Natural killer cell treated with Interleukin-12 subunit alpha and Interleukin-12 subunit beta and Interleukin-15 and Interleukin-18, amount 100 ng/mL, for 72 hours (primary cell): ENCODE data around the gene MED12L. TPM values are rescaled to one million over a fixed set of nuclear protein-coding genes. Genes with fewer than 3 reads are reported as not detected.
"Not testable (repeated sequence)": the region's sequence is repeated elsewhere in the genome, so short reads cannot be mapped to it uniquely, and the experiment has no call there.

Experiments
- ATAC-seq, 2 donors: fragments of 150-1000 bp; cut with Tn5 transposase in 1 of 2; sonication (Bioruptor Pico), chemical (Tn5 transposase) in 1 of 2; 2 replicates each; pipeline ENCODE4 v1.10.0; 2021
- DNase-seq: peaks from one replicate; pipeline ENCODE4 v3.0.0; 2022; ENCODE audit warnings: low spot score
- H3K27ac Mint-ChIP-seq, 2 donors: 1 replicate in 1 of 2; 2 replicates in 1 of 2; pipeline ENCODE4 v1.8.0; 2022; ENCODE audit warnings: mixed read lengths in 2 of 2, mild to moderate bottlenecking in 1 of 2, moderate library complexity in 1 of 2
- H3K27me3 Mint-ChIP-seq, 2 donors: 1 replicate in 1 of 2; 2 replicates in 1 of 2; pipeline ENCODE4 v1.8.0; 2022; ENCODE audit warnings: mixed read lengths in 2 of 2
- H3K36me3 Mint-ChIP-seq: one replicate; pipeline ENCODE4 v1.8.0; 2022; ENCODE audit warnings: mixed read lengths
- H3K4me1 Mint-ChIP-seq, 2 donors: 1 replicate in 1 of 2; 2 replicates in 1 of 2; pipeline ENCODE4 v1.8.0; 2022; ENCODE audit warnings: low read depth in 2 of 2, mixed read lengths in 2 of 2, mild to moderate bottlenecking in 1 of 2
- H3K4me3 Mint-ChIP-seq: one replicate; pipeline ENCODE4 v1.8.0; 2022; ENCODE audit warnings: mixed read lengths
- H3K9me3 Mint-ChIP-seq: 2 replicates; pipeline ENCODE4 v1.8.0; 2022; ENCODE audit warnings: mixed read lengths
- total RNA-seq, 2 donors: library from RNA; stranded (reverse); gene quantifications; one replicate each; pipeline ENCODE4 v1.2.3, GENCODE V29; 2022

MED12L gene
- total RNA-seq, 2 donors from 2014 or later, result 1.7 to 2.8 TPM

GRCh38 chr3:151384741-151385174, 299.3 kb downstream of the MED12L start, which contains the start of gene P2RY12:
P2RY12 (minus strand) TSS chr3:151384753; CDS start chr3:151338845, 45,908 bp downstream.
- H3K36me3 Mint-ChIP-seq, result no peaks in the 10 kb centered on the region
- H3K4me1 Mint-ChIP-seq, result peaks cover 5 to 12% of the 10 kb centered on the region in 2 donors
- H3K4me3 Mint-ChIP-seq, result peak within 1 kb of the TSS; percentile 51
- no peak for DNase-seq
- peak within 1 kb of the TSS in 1 of 2 donors; percentile 11 for H3K27ac Mint-ChIP-seq
- no peak for ATAC-seq
- no peaks in the 10 kb centered on the region for H3K27me3 Mint-ChIP-seq
- H3K9me3 Mint-ChIP-seq, result no peaks in the 10 kb centered on the region

- Mint-ChIP-seq H3K27me3 (no peaks in the 10 kb centered on the region), H3K36me3 (no peaks in the 10 kb centered on the region), H3K4me1 (peaks cover 5 to 12% of the 10 kb centered on the region in 2 donors), H3K27ac (no peak overlapping the region), H3K9me3 (no peaks in the 10 kb centered on the region), H3K4me3 (no peak overlapping the region)
- no peak for DNase-seq
- no peak for ATAC-seq
These were observed 300.6 kb downstream of the MED12L start for GRCh38 chr3:151386056-151386455.

GRCh38 chr3:151387432-151387831, 302.0 kb downstream of the MED12L start:
- H3K36me3 Mint-ChIP-seq, result no peaks in the 10 kb centered on the region
- no peaks in the 10 kb centered on the region for H3K27me3 Mint-ChIP-seq
- peaks cover 5 to 12% of the 10 kb centered on the region in 2 donors for H3K4me1 Mint-ChIP-seq
- ATAC-seq, result no peak
- H3K27ac Mint-ChIP-seq, result no peak overlapping the region
- no peak for DNase-seq
- H3K9me3 Mint-ChIP-seq, result no peaks in the 10 kb centered on the region
- no peak overlapping the region for H3K4me3 Mint-ChIP-seq

- Mint-ChIP-seq H3K27me3 (peaks cover 0 to 2% of the 10 kb centered on the region in 2 donors), H3K27ac (no peak overlapping the region), H3K4me1 (peaks cover 5 to 12% of the 10 kb centered on the region in 2 donors), H3K4me3 (no peak overlapping the region), H3K9me3 (no peaks in the 10 kb centered on the region), H3K36me3 (no peaks in the 10 kb centered on the region)
- no peak for ATAC-seq
- DNase-seq, result no peak
These were observed 302.4 kb downstream of the MED12L start for GRCh38 chr3:151387842-151388241.

- ATAC-seq (no peak), DNase-seq (no peak)
- H3K27ac Mint-ChIP-seq, result no peak overlapping the region
- H3K9me3 Mint-ChIP-seq, result no peaks in the 10 kb centered on the region
- no peaks in the 10 kb centered on the region for H3K4me1 Mint-ChIP-seq
- peaks cover 0 to 5% of the 10 kb centered on the region in 2 donors for H3K27me3 Mint-ChIP-seq
- H3K4me3 Mint-ChIP-seq, result no peak overlapping the region
- no peaks in the 10 kb centered on the region for H3K36me3 Mint-ChIP-seq
These were observed 306.3 kb downstream of the MED12L start for GRCh38 chr3:151391720-151392119.

- H3K4me1 Mint-ChIP-seq, H3K27ac Mint-ChIP-seq, H3K27me3 Mint-ChIP-seq, ATAC-seq, H3K9me3 Mint-ChIP-seq, DNase-seq, H3K4me3 Mint-ChIP-seq, H3K36me3 Mint-ChIP-seq: not testable (repeated sequence)
These were observed 306.7 kb downstream of the MED12L start for GRCh38 chr3:151392191-151392590.

GRCh38 chr3:151393146-151393830, 307.8 kb downstream of the MED12L start:
- Mint-ChIP-seq H3K4me1 (no peaks in the 10 kb centered on the region), H3K4me3 (no peak overlapping the region), H3K36me3 (no peaks in the 10 kb centered on the region), H3K9me3 (no peaks in the 10 kb centered on the region), H3K27me3 (peaks cover 0 to 5% of the 10 kb centered on the region in 2 donors), H3K27ac (no peak overlapping the region)
- ATAC-seq (no peak), DNase-seq (no peak)

GRCh38 chr3:151393941-151394340, 308.5 kb downstream of the MED12L start:
- Mint-ChIP-seq H3K36me3 (no peaks in the 10 kb centered on the region), H3K4me1 (no peaks in the 10 kb centered on the region), H3K9me3 (no peaks in the 10 kb centered on the region), H3K27ac (no peak overlapping the region), H3K4me3 (no peak overlapping the region), H3K27me3 (peaks cover 0 to 5% of the 10 kb centered on the region in 2 donors)
- ATAC-seq, result no peak
- DNase-seq, result no peak

- no peak overlapping the region for H3K4me3 Mint-ChIP-seq
- H3K27me3 Mint-ChIP-seq, result peaks cover 0 to 5% of the 10 kb centered on the region in 2 donors
- no peaks in the 10 kb centered on the region for H3K4me1 Mint-ChIP-seq
- no peaks in the 10 kb centered on the region for H3K9me3 Mint-ChIP-seq
- ATAC-seq (no peak), DNase-seq (no peak)
- H3K36me3 Mint-ChIP-seq, result no peaks in the 10 kb centered on the region
- H3K27ac Mint-ChIP-seq, result no peak overlapping the region
These were observed 309.1 kb downstream of the MED12L start for GRCh38 chr3:151394611-151395010.

GRCh38 chr3:151395806-151396205, 310.3 kb downstream of the MED12L start:
- Mint-ChIP-seq H3K27me3 (peaks cover 0 to 5% of the 10 kb centered on the region in 2 donors), H3K36me3 (no peaks in the 10 kb centered on the region), H3K9me3 (no peaks in the 10 kb centered on the region), H3K4me3 (no peak overlapping the region), H3K4me1 (no peaks in the 10 kb centered on the region), H3K27ac (no peak overlapping the region)
- no peak for DNase-seq
- ATAC-seq, result no peak

- Mint-ChIP-seq H3K27me3 (no peaks in the 10 kb centered on the region), H3K4me1 (no peaks in the 10 kb centered on the region), H3K27ac (no peak overlapping the region), H3K4me3 (no peak overlapping the region), H3K9me3 (no peaks in the 10 kb centered on the region), H3K36me3 (no peaks in the 10 kb centered on the region)
- no peak for DNase-seq
- ATAC-seq, result no peak
These were observed 313.4 kb downstream of the MED12L start for GRCh38 chr3:151398895-151399294.

GRCh38 chr3:151400341-151400740, 314.9 kb downstream of the MED12L start:
- no peaks in the 10 kb centered on the region for H3K9me3 Mint-ChIP-seq
- ATAC-seq, result no peak
- no peaks in the 10 kb centered on the region for H3K27me3 Mint-ChIP-seq
- H3K4me1 Mint-ChIP-seq, result no peaks in the 10 kb centered on the region
- H3K4me3 Mint-ChIP-seq, result no peak overlapping the region
- no peaks in the 10 kb centered on the region for H3K36me3 Mint-ChIP-seq
- DNase-seq, result no peak
- no peak overlapping the region for H3K27ac Mint-ChIP-seq

GRCh38 chr3:151402349-151402748, 316.9 kb downstream of the MED12L start:
- Mint-ChIP-seq H3K9me3 (no peaks in the 10 kb centered on the region), H3K4me1 (no peaks in the 10 kb centered on the region), H3K4me3 (no peak overlapping the region), H3K27ac (no peak overlapping the region), H3K36me3 (no peaks in the 10 kb centered on the region), H3K27me3 (no peaks in the 10 kb centered on the region)
- ATAC-seq, result no peak
- no peak for DNase-seq

- H3K27me3 Mint-ChIP-seq, result no peaks in the 10 kb centered on the region
- no peak for DNase-seq
- H3K4me1 Mint-ChIP-seq, result no peaks in the 10 kb centered on the region
- no peak overlapping the region for H3K27ac Mint-ChIP-seq
- H3K4me3 Mint-ChIP-seq, result no peak overlapping the region
- no peak for ATAC-seq
- H3K36me3 Mint-ChIP-seq, result no peaks in the 10 kb centered on the region
- no peaks in the 10 kb centered on the region for H3K9me3 Mint-ChIP-seq
These were observed 317.8 kb downstream of the MED12L start for GRCh38 chr3:151403246-151403645.

GRCh38 chr3:151404316-151404715, 318.9 kb downstream of the MED12L start:
- DNase-seq (no peak), ATAC-seq (no peak)
- Mint-ChIP-seq H3K27me3 (no peaks in the 10 kb centered on the region), H3K36me3 (no peaks in the 10 kb centered on the region), H3K9me3 (no peaks in the 10 kb centered on the region), H3K27ac (no peak overlapping the region), H3K4me1 (no peaks in the 10 kb centered on the region), H3K4me3 (no peak overlapping the region)
